GM21515 (cell line): Measurements from ENCODE around the gene URM1.

Experiments
- ATAC-seq: cut with Tn5 transposase; IDR thresholded peaks from one replicate; pipeline ENCODE4 v1.9.1; 2021; ENCODE audit not compliant: unreplicated experiment

Gene URM1

DNA sequence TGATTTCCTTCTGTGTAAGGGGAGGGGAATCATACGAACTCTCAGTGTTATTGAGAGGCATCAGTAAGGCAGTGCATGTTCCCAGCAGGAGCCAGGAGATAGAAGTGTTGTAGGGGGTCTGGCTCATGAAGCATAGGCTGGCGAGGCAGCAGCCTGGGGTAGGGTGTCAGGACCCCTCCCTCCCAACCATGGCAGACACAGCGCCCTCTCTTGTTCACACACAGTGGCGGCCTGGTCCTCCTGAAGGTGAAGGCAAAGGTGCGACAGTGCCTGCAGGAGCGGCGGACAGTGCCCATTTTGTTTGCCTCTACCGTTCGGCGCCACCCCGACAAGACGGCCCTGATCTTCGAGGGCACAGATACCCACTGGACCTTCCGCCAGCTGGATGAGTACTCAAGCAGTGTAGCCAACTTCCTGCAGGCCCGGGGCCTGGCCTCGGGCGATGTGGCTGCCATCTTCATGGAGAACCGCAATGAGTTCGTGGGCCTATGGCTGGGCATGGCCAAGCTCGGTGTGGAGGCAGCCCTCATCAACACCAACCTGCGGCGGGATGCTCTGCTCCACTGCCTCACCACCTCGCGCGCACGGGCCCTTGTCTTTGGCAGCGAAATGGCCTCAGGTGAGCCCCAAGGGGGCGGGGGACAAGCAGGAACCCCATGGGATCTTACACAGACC is 26.1 kb upstream of the URM1 start:
- no peak for ATAC-seq

DNA sequence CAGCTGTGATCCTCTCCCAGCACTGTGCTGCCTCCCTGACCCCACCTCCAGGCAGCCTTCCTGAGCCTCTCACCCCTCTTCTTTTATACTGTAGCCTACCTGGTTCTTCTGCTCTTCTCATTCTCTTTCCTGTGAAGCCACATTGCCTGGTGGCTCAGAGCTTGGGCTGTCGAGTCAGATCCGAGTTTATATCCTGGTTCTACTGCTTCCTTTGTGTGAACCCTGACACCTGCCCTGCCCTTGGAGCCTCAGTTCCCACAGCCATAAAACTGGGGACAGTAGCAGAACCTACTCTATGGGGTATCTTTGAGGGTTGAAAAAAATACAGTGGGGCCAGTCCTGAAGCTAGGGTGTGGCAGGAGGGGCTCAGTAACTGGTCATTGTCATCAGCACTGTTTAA is 22.0 kb upstream of the URM1 start:
- ATAC-seq: no peak

DNA sequence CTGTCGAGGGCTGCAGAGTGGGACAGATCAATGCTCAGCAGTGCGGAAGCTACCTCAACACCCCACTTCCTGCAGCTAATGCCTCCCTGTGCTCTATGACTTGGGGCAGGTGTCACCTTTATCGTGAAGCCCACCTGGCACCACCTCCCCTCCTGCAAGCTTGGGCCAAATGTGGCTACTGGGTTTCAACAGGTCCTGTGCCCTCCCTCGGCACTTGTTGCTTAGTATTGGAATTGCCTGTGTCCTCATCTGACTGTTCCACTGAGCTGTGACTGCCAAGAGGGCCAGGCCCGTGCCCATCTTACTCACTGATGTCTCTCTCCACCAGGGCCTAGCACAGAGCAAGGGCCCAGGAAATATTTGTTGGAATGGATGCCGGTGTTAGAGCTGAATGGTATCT is 21.4 kb upstream of the URM1 start:
- ATAC-seq: no peak

- no peak for ATAC-seq
Measured at GRCh38 chr9:128355451-128355850, 15.7 kb upstream of the URM1 start.

DNA sequence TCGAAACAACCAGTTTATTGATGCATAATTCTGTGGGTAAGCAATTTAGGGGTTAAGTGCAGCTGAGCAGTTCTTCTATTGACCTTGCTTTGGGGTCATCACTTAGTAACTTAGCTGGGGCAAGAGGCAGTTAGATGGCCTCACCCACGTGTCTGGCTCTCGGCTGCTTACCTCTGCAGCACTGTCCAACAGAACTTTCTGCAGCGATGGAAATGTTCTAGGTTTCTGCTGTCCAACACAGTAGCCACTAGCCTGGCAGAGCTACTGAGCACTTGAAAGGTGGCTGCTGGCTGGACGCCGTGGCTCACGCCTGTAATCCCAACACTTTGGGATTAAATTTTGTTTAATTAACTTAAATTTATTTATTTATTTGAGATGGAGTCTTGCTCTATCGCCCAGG is 13.1 kb upstream of the URM1 start:
- no peak for ATAC-seq

DNA sequence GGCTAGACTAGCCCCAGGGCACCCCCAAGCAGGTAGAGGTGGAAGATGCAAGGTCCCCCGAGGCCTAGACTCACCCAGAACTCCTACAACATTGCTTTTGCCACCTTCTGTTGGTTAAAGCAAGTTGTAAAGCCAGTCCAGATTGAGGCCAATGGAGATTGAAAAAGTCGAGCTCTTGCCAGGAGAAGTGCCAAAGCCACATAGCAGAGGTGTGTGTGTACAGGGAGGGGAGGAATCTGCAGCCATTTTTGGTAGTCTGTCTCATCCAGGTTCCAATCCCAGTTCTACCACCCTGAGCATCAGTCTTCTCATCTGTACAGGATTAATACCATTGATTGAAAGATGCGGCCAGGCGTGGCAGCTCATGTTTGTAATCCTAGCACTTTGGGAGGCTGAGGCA is 12.3 kb upstream of the URM1 start:
- ATAC-seq: no peak

- no peak for ATAC-seq
Measured at GRCh38 chr9:128360826-128361225, 10.3 kb upstream of the URM1 start.

GRCh38 chr9:128361296-128361985 is 9.7 kb upstream of the URM1 start:
- ATAC-seq: no peak

- no peak for ATAC-seq
Measured at GRCh38 chr9:128361986-128362646, 9.1 kb upstream of the URM1 start.

- ATAC-seq: no peak
Measured at GRCh38 chr9:128362774-128363173, 8.4 kb upstream of the URM1 start.

DNA sequence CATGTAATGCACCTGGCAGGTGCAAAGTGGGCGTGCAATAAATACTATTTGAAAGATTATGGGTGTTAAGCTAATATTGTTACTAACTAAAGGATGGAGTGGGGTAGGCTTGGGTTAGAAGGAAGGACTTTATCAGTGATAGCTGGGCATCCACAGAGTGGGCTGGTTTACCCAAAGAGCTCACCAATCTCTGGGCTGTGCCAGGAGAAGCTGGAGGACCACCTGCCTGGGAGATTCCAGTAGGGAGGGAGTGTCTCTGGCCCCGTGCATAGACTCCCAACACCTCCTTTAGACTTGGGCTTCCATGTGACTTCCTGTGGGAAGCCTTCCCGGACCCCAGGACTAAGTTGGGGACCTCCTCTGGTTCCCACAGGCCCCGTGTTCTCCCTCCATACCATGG is 5.6 kb upstream of the URM1 start:
- no peak for ATAC-seq

DNA sequence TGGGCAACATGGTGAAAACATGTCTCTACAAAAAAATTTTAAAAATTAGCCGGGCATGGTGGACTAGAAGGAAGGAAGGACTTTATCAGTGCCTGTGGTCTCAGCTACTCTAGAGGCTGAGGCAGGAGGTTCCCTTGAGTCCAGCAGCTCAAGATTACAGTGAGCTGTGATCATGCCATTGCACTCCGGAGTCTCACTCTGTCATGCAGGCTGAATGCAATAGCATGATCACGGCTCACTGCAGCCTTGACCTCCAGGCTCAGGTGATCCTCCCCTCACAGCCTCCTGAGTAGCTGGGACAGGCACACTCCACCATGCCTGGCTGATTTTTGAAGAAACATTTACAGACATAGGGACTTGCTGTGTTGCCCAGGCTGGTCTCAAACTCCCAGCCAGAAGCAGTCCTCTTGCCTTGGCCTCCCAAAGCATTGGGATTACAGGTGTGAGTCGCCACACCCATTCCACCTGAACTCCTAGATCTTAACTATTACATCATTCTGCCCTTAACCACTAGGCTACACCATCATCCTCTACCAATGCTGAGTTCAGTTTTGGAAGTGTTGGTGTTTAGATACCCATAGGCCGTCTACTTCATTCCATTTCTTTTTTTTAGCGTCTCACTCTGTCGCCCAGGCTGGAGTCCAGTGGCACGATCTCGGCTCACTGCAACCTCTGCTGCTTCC is 2.0 kb upstream of the URM1 start:
- ATAC-seq: no peak

DNA sequence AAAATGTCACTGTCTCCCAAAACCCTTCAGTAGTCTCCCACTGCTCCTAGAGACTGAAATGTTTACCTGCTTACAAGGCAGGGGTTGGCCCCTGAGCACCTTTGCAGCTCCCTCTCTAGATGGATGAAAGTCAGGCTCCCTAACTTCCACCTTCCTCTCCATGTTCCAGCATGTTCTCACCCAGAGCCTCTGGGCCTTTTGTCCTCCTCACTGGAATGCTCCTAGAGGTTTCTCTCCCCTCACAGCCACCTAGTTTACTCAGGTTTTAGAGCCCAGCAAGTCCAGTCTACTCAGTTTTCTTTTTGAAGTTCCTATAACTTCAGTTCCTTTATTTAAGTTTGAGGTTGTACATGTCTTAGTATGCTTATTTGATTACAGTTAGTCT is 815 bp upstream of the URM1 start:
- ATAC-seq: no peak

GRCh38 chr9:128371630-128372117 is 500 bp downstream of the URM1 start:
- no peak for ATAC-seq

DNA sequence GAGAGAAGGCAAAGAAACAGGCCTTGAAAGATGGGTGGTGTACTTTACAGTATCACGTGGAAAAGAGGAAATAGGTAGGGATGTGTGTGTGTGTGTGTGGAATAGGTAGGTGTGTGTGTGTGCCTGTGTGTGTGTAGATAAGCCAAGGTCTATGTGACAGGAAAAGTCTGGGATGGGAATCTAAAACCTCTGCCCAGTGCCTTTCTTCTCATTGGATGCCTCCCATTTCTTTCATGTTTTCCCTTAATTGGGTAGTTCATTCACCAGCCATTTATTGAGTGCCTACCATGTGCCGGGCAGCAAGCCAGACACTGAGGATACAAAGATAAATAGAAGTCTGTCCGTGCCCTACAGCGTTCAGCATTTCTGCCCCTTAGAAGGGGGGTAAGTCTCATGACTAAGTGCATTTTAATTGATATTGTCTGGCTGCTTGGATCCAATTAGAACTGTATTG is 1.0 kb downstream of the URM1 start:
- no peak for ATAC-seq

GRCh38 chr9:128372784-128373183 is 1.6 kb downstream of the URM1 start:
- ATAC-seq: no peak

DNA sequence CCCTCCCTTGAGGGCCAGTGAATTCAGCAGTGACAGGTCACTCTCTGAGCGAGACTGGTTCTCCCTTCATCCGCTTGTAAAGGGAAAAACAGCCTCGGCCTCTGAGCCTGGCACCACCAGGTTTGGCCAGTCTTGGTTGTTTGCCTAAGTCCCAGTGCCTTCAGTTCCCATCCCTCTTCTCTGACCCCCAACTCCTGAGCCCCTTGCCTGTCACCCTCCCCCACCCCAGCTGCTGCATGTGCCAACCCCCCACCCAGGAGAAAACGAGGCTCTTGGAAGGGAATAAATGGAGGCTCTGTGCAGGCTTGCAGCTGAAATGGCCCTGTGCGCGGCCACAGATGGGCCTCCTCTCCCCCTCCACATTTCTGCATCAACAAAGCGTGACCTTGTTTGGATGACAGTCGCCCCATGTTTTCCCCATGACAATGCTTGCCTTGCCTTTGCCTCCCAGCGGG is 3.1 kb downstream of the URM1 start:
- ATAC-seq: no peak

DNA sequence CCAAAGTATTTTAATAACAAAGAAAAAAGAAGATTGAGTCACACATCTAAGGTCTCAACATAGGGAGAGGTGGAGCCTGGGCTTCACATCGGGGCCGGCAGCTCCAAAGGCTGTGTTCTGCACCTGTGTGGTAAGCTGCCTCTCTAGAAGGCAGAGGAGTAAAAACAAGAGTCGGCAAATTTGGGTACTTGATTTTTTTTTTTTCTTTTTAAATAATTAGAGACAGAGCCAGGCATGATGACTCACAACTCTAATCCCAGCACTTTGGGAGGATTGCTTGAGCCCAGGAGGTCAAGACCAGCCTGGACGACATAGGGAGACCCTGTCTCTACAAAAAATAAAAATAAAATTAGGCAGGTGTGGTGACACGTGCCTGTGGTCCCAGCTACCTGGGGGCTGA is 4.7 kb downstream of the URM1 start:
- ATAC-seq: no peak

GRCh38 chr9:128382261-128382660 is 11.1 kb downstream of the URM1 start:
- no peak for ATAC-seq

- no peak for ATAC-seq
Measured at GRCh38 chr9:128383007-128383753, 12.0 kb downstream of the URM1 start.

GRCh38 chr9:128383791-128384190 is 12.6 kb downstream of the URM1 start:
- ATAC-seq: no peak
